Measurements from ENCODE around the gene NXPH3. TPM values are rescaled to one million over a fixed set of nuclear protein-coding genes. Genes with fewer than 3 reads are reported as not detected.

Gene NXPH3
- total RNA-seq, 1 donor from 2014 or later, result 0.90 TPM

DNA sequence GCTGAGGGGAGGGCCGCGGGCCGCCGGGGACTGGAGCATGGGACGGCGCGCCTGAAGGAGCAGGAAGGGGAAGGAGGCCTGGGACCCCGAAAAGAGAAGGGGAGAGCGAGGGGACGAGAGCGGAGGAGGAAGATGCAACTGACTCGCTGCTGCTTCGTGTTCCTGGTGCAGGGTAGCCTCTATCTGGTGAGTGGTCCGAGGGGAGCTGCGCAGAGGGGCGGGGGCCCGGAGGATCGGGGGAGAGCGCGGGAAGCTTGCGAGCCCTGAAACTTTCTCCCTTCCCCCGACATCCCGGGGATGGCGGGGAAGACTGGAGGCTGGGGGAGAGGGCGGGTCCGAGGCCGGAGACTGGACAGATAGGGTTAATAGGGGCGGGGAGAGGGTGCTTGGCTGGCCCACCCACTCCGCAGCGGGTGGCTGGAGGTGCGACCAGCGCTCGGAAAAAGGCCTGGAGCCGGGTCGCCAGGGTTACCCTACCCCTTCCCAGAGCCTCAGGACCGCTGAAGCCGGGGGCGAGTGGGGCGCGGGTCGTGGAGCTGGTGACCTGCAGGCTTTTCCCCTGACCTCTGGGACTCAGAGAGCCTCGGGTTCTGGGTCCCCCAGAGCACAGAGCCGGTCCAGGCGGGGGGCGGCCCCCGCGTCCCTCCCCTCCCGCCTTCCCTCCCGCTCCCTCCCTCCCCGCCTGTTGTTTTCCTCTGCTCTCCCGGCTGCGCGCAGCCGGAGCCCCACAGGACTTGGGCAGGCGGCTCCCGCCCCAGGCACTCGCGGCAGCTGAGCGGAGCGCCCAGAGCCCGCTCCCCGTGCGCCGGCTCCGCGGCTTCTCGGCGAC, 631 bp downstream of the NXPH3 start:
- DNase-seq (ENCODE audit: low read depth in 2 of 2), result peak; percentile 20 to 63

DNA sequence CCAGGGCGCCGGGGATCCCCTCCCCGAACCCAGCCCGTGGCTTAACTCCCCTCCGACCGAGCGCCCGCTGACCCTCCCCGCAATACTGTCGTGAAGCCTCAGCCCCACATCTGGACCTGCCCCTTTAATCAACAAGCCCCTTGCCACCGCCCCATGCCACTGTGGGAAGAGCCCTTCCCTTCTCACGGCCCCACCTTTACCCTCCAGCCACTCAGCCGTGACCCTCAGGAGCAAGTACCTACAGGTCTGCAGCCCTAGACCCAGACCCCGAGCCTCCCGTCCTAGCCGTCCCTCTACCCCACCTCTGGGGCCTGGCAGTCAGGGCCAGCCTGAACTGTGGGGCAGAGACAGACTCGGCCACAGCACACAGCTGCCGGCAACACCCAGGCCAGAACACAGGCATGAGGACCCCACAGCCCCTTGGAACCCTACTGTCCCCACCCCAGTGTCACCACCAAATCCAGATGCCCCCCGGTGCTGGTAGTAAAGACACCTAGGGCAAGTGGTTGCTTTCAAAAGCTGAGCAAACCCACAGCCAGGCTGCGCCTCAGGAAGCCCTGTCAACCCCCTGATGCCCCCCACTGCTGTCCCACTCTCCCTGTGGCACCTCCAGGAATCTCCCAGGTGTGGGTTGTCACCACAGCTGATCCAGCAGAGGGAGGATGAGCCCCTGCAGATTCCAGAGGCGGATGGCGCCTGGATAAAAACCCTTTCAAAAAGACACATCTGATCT, 1.4 kb downstream of the NXPH3 start:
- DNase-seq (ENCODE audit: low read depth in 2 of 2), result no peak

DNA sequence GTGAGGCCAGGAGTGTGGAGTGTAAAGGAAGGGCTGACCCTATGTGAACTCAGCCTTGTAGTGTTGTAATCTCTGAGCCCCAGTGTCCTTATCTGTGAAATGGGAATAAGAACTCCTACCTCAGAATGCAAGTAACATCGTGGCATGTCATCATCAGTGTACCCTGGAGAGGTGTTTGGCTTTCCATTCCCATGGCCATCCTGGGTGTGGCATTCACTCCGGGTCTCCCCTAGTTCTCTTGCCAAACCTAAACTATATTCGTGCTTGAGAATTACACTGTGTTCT, 1.9 kb downstream of the NXPH3 start:
- no peak for DNase-seq (ENCODE audit: low read depth in 2 of 2)

DNA sequence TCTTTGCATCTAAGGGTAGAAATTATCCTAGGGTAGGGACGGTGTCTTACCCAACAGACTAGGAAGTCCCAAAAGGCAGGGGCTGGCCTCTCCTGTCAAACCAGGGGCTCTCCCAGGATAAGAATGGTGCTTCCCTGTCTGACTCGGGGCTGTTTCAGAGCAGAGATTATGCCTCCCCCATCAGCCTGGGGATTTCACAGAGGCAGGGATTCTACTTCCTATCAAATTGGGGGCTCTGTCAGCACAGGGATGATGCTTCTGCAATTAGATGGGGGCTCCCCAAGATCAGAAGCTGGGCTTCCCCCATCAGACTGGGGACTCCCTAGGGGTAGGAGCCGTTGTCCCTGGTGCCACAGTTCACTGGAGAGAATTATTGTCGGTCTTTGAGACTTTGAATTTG, 2.3 kb downstream of the NXPH3 start:
- DNase-seq (ENCODE audit: low read depth in 2 of 2), result no peak

DNA sequence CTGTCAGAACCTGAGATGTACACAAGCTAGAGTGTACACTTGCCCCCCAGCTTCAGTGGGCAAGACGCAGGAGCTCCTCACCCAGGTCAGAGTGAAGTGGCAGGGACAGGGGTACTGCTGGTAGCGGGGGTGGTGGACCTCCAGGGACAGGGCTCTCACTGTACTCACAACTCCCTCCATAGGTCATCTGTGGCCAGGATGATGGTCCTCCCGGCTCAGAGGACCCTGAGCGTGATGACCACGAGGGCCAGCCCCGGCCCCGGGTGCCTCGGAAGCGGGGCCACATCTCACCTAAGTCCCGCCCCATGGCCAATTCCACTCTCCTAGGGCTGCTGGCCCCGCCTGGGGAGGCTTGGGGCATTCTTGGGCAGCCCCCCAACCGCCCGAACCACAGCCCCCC, 2.7 kb downstream of the NXPH3 start:
- no peak for DNase-seq (ENCODE audit: low read depth in 2 of 2)

DNA sequence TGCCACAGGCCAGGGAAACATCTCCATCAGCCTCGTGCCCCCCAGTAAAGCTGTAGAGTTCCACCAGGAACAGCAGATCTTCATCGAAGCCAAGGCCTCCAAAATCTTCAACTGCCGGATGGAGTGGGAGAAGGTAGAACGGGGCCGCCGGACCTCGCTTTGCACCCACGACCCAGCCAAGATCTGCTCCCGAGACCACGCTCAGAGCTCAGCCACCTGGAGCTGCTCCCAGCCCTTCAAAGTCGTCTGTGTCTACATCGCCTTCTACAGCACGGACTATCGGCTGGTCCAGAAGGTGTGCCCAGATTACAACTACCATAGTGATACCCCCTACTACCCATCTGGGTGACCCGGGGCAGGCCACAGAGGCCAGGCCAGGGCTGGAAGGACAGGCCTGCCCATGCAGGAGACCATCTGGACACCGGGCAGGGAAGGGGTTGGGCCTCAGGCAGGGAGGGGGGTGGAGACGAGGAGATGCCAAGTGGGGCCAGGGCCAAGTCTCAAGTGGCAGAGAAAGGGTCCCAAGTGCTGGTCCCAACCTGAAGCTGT, 3.4 kb downstream of the NXPH3 start:
- no peak for DNase-seq (ENCODE audit: low read depth in 2 of 2)

DNA sequence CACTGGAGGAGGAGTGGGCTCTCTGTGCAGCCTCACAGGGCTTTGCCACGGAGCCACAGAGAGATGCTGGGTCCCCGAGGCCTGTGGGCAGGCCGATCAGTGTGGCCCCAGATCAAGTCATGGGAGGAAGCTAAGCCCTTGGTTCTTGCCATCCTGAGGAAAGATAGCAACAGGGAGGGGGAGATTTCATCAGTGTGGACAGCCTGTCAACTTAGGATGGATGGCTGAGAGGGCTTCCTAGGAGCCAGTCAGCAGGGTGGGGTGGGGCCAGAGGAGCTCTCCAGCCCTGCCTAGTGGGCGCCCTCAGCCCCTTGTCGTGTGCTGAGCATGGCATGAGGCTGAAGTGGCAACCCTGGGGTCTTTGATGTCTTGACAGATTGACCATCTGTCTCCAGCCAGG, 3.9 kb downstream of the NXPH3 start:
- DNase-seq (ENCODE audit: low read depth in 2 of 2), result no peak

DNA sequence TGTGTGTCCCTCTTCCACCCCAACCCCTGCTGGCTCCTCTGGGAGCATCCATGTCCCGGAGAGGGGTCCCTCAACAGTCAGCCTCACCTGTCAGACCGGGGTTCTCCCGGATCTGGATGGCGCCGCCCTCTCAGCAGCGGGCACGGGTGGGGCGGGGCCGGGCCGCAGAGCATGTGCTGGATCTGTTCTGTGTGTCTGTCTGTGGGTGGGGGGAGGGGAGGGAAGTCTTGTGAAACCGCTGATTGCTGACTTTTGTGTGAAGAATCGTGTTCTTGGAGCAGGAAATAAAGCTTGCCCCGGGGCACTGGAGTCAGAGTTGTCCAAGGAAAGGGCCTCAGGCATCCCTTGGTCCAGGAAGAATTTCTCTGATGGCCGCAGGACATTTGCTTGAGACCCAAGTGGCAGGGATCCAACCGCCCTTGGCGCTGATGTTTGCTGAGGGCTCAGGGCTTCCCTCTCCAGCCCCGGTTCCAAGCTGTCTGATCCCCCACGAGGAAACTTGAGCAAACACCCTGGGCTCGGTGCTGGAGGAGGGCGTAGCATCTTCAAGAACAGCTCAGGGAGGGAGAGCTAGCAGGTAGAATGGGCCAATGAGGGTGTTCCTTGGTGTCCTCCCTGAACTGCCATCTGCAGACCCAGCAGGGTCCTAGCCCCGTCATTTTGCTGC, 4.5 kb downstream of the NXPH3 start:
- DNase-seq (ENCODE audit: low read depth in 2 of 2), result no peak

DNA sequence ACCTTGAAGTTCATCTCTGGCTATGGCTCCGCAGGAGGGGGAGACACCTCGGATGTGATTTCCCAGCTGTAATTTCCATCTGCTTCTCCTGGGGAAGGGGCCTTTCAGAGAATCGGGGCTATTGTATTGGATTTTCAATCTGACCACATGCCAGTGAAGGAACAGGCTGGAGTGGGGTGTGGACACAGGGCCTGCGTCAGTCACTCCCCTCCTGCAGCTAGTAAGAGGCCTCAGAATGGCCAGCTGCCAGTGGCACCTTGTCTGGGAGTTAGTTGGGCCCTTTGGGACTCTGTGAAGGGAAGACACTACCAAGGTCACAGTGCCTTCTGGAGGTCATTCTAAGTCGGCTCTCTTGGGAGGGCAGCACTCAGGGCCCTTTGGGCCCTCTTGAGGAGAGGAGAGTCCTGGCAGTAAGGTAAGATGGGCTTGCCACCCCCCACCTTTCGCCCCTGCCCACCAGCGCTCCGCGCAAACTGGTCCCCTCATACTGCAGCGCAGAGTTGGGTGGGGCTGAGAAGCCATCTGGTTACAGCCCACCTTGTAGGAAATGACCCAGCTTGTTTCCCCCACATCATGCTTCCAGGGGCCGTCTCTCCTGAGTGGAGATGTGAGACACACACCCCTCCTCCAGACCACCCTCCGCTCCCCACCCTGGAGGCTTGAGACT, 5.4 kb downstream of the NXPH3 start:
- DNase-seq (ENCODE audit: low read depth in 2 of 2), result no peak

DNA sequence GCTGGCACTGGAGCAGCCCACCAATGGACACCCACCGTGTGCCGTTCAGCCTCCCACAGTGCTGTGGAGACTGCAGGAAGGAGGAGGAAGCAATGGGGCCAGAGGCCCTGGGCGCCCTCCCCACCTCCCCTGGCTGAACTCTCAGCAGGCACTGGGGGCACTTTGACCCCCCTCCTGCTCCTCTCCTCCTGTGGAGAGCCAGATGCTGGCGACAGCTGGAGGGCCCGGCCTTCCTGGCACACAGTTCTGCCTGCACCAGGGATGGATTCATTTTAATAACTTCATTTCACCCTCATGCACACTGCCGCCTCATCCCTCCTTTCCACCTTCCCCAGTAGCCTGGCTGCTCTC, 6.0 kb downstream of the NXPH3 start:
- no peak for DNase-seq (ENCODE audit: low read depth in 2 of 2)

DNA sequence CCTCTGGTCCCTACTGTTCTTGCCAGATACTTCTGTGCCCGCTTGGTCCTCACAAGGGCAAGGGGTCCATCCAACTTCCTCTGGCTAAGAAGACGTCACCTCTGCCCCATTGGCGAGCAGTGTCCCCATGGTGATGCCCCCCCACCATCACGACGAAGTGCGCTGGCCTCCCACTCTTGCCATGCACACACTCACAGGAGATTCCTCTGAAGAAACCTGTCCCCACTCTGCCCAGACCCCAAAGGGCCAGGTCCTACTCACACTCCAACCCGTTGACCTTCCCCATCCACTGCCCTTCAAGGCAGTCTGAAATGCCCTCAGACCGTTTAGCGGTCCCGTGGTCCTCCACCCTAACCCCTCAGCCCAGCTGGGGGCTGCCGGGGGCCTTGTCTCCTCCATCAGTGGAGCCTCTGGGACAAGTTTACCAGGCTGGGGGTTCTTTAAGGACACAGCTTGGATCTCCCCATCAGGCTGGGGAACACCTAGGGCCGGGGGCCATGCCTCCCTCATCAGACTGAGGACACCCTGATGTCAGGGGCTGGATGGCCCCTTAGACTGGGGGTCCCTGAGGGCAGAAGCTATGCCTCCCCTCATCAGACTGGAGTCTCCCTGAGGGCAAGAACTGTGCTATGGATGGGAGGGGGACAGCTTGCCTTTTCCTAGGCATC, 6.5 kb downstream of the NXPH3 start:
- no peak for DNase-seq (ENCODE audit: low read depth in 2 of 2)

DNA sequence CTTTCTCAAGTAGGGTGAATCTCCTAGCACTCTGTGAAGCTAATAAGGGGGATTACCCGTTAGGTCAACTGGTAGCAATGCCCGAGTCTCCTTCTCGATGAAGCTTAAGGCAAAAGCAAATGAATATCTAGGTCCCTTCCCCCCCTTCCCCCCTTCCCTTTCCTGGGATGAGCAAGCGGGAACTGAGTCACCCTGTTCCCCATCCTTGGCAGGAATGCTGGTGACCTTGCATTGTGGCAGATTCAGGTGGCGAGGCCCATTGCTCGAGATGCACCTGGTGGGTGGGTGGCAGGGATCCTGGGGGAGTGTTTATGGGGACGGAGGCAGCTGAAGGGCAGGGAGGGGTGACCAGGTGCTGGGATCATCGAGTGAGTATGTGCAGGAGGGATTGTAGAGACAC, 7.1 kb downstream of the NXPH3 start:
- DNase-seq (ENCODE audit: low read depth in 2 of 2), result peak in 1 of 2 donors; percentile 40

DNA sequence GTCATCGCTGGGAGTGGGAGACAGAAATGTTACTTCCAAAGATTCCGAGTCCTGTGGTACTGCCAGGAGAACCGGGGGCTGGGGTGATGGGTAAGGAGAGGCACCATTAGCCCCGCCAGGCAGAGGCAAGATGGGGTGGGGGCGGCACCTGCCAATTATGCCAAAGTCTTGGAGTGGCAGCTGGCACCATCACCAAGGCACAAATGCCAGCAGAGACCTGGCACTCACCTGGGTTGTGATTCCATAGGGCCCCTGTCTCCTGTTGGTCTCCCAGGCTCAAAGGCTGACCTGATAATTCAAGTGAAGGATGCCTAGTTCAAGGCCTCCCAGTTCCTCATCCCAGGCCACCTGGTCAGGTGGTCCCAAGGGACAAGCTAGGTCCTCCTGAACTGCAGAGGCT, 7.6 kb downstream of the NXPH3 start:
- DNase-seq (ENCODE audit: low read depth in 2 of 2), result no peak

DNA sequence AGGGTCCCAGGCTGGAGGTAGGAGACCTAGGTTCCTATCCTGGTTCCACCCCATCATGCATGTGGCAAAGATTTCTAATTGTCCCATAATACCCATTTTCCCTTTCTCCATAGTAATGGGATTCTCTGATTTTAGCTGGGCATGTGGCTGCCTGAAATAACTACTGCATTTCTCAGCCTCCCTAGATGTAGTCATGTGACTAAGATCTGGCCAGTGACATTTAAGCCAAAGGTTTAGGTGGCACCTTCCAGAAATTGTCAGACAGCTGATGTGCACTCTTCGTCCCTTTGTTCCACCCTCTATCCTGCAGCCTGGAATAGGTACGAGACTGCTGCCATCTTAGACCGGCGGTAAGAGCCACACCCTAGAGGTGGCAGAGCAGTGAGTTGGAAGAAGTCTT, 8.2 kb downstream of the NXPH3 start:
- no peak for DNase-seq (ENCODE audit: low read depth in 2 of 2)

DNA sequence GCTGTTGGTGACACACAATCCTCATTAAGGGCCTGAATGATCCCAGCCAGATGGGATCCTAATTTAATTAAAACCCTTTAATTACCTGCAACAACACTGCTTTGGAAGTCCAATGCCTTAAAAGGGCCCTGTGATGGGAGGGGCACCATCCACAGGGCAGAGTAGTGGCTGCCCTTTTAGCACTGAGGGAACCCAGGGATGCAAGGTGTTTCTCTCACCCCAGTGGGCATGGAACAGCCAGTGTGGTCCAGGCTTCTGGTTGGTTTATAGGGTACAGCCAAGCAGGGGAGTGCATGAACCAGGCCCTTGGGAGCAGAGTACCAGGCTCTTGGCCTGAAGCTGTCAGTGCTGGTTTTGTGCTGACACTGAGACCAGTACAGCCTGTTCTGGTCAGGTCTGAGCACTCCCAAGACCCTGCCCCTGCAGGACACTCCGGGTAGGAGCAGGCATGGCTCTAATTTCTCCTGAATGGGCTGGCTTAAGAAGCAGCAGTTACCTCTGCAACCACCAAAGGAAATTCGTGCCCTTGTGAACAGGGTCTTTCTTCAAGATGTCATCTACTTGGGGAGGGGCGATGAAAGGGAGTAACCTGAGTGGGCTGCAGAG, 9.9 kb downstream of the NXPH3 start:
- no peak for DNase-seq (ENCODE audit: low read depth in 2 of 2)

DNA sequence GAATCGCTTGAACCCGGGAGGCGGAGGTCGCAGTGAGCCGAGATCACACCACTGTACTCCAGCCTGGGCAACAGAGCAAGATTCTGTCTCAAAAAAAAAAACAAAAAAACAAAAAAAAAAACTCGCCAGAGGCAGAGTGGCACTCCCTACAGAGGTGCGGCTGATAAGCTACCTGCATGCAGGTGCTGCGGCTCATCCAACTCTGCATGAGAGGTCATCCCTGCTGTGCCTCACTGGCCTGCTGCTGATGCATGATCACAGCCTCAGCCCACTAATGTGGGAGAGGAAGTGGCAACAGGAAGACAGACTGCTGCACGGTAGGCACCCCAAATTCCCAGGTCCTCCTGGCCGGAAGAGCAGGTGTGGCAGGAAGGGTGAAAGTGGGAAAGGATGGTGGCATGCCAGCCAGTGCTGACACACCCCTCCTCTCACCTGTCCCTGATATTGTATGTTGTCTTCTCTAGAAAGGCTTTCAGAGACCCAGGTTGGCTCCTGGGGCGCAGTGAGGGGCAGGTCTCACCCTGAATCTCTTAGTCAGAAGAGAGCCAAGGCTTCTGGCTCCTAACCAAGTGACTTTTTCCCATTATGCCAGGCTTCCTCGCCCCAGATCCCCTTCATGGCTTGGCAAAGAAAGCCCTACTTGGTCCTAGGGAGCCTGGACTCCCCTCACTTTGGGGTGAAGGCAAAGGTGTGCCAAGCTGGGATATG, 11.8 kb downstream of the NXPH3 start:
- no peak for DNase-seq (ENCODE audit: low read depth in 2 of 2)

DNA sequence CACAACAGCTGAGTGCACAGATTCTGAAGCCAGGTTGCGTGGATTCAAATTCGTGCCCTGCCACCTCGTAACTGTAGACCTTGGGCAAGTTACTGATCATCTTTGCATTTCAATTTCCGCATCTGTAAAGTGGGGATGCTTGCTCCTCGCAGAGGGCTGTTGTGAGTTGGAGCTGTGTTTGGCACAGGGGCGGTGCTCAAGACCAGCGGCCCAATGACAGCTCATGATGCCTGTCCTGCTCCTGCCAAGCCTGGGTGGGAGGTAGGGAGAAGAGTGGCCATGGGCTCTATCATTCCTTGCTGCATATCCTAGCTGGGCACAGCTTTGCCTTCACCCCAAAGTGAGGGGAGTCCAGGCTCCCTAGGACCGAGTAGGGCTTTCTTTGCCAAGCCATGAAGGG, 12.6 kb downstream of the NXPH3 start:
- DNase-seq (ENCODE audit: low read depth in 2 of 2), result no peak

DNA sequence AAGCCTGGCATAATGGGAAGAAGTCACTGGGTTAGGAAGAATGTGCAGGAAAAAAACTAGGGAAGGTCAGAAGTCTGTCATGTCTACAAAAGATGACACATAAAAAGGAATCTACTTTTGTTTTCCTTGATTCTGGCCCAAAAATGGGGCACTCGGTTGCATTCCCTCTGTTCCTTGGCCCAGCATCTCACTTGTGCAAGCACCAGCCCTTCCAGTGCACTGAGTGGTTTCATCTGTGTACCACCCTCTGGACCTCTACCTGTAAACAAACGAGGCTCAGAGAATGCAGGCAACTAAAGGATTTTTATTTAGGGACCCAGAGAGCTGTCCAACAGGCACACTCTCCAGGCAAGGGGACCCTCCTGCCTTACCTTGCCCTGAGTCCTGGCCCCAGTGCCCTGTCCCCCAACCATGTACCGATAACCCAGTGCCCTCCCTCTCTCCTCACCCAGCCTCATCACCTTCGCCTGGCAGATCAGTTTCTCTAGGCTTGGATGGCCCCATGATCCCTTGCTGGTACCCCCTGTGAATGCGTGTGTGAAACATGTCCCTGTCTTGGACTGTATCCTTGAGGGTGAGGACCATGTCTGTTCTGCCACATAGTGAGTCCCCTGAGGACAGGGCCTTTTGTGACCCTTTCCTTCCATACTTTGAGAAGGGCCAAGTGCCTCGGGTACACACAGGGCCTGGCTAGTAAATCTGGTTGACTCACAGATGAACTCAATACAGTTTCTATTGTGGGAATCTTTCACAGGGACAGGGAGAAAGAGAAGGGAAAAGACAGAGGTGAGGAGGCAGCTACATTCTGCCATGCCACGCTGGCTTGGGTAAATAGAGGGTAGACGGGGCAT, 13.3 kb downstream of the NXPH3 start:
- no peak for DNase-seq (ENCODE audit: low read depth in 2 of 2)

DNA sequence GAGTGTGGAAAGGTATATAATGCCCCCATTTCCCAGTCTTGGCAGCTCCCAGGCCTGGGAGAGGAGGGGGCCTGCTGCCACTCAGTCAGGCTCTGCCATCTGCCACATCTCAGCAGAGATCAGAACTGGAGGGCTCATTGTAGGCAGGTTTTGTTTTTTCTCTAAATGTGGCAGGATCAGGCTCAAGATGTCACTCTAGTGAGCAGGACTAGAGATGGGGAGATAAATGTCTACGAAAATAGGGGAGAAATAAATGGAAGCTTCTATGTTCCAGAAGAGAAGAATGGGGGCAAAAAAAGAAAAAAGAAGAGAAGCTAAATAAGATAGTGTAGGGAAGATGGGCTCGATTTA, 13.9 kb downstream of the NXPH3 start:
- no peak for DNase-seq (ENCODE audit: low read depth in 2 of 2)

DNA sequence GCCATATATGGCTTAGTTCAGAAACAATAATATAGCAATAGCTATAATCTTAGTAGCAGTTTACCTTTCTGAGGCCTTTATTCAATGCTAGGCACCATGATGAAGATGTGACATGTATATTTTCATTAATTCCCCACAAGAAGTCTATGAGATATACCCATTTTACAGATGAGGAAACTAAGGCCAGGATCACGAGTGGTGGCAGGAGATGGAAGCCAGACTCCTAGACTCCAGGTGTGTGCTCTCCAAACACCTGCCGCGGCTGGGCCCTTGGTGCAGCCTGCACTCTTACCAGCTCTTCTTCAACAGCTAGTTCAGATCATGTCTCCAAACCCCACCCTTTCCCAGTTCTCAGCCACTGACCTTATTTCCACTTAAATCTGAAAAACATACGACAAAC, 15.2 kb downstream of the NXPH3 start:
- no peak for DNase-seq (ENCODE audit: low read depth in 2 of 2)
